ENCODE measurements around the gene TAPT1.

- TF ChIP-seq RAD21 (IDR thresholded peaks at IDR 0.05; ENCODE audit: low read depth) (no peak), TCF12 (IDR thresholded peaks at IDR 0.05; ENCODE audit: low read depth) (no peak), NFIC (IDR thresholded peaks at IDR 0.05) (no peak), TAF1 (IDR thresholded peaks at IDR 0.05; ENCODE audit: low read depth) (no peak)
- TF ChIP-seq, protein P1, sequence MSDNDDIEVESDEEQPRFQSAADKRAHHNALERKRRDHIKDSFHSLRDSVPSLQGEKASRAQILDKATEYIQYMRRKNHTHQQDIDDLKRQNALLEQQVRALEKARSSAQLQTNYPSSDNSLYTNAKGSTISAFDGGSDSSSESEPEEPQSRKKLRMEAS (IDR thresholded peaks at IDR 0.05): no peak
These were observed 39.3 kb downstream of the TAPT1 start for GRCh38 chr4:16186986-16187385.
